Natural killer cell (primary cell): Measurements from ENCODE around the gene KRT27. TPM values are rescaled to one million over a fixed set of nuclear protein-coding genes. Genes with fewer than 3 reads are reported as not detected.
A peak's percentile ranks its signal among the peaks of the same experiment; 100 is the strongest.

ENCODE experiments used
- ATAC-seq, 3 donors: fragments of 150-1000 bp in 2 of 3; fragments of 200-7000 bp in 1 of 3; cut with Tn5 transposase; 1 replicate in 1 of 3; 2 replicates in 2 of 3; pipeline ENCODE4 v1.10.0; 2021; ENCODE audit warnings: mild to moderate bottlenecking in 2 of 3, moderate library complexity in 2 of 3
- DNase-seq, 2 donors: peaks; one replicate each; pipeline versions ENCODE4 v3.0.0 to v3.0.0-alpha.2; 2013 to 2021; ENCODE audit warnings: mixed read lengths in 1 of 2
- H3K27ac ChIP-seq: one replicate; pipeline ENCODE4 v1.5.1; 2013; ENCODE audit warnings: mild to moderate bottlenecking, low read length
- H3K27me3 ChIP-seq: one replicate; pipeline ENCODE4 v1.6.1; 2013; ENCODE audit warnings: low read length; ENCODE audit not compliant: control insufficient read depth, insufficient read depth
- H3K36me3 ChIP-seq: one replicate; pipeline ENCODE4 v1.6.1; 2013; ENCODE audit warnings: low read length; ENCODE audit not compliant: control insufficient read depth, insufficient read depth
- H3K4me1 ChIP-seq: one replicate; pipeline ENCODE4 v1.6.1; 2013; ENCODE audit warnings: low read length; ENCODE audit not compliant: control insufficient read depth, insufficient read depth
- H3K4me3 ChIP-seq: one replicate; pipeline ENCODE4 v1.5.1; 2013; ENCODE audit warnings: low read length
- H3K9me3 ChIP-seq: one replicate; pipeline ENCODE4 v1.6.1; 2013; ENCODE audit warnings: low read length; ENCODE audit not compliant: control insufficient read depth, insufficient read depth
- H3K27ac Mint-ChIP-seq, 2 donors: one replicate each; pipeline ENCODE4 v1.8.0; 2022; ENCODE audit warnings: mild to moderate bottlenecking in 2 of 2, mixed read lengths in 2 of 2, moderate library complexity in 1 of 2
- H3K27me3 Mint-ChIP-seq, 2 donors: one replicate each; pipeline ENCODE4 v1.8.0; 2022; ENCODE audit warnings: low read depth in 2 of 2, mixed read lengths in 2 of 2
- H3K36me3 Mint-ChIP-seq: one replicate; pipeline ENCODE4 v1.8.0; 2022; ENCODE audit warnings: mixed read lengths
- H3K4me1 Mint-ChIP-seq, 2 donors: one replicate each; pipeline ENCODE4 v1.8.0; 2022; ENCODE audit warnings: mixed read lengths in 2 of 2
- H3K4me3 Mint-ChIP-seq: one replicate; pipeline ENCODE4 v1.8.0; 2022; ENCODE audit warnings: mild to moderate bottlenecking, moderate library complexity, mixed read lengths
- H3K9me3 Mint-ChIP-seq, 2 donors: one replicate each; pipeline ENCODE4 v1.8.0; 2022; ENCODE audit warnings: mixed read lengths in 2 of 2
- CTCF ChIP-seq: fragments of 200-600 bp; IDR thresholded peaks from one replicate; pipeline ENCODE4 v1.8.0; 2022; ENCODE audit warnings: antibody characterized with exemption
- WGBS: methylation state at CpG from one replicate; pipeline ENCODE4 v1.1.7; 2013; ENCODE audit warnings: missing lambda C conversion rate; ENCODE audit not compliant: insufficient coverage; 5-methylcytosine and 5-hydroxymethylcytosine counted together
- intact Hi-C: fragments of 100-400 bp; cut with micrococcal nuclease; formaldehyde crosslinking; loops from one replicate; pipeline ENCODE4 v1.14.2; 2022
- total RNA-seq, 4 donors: library from RNA; stranded (reverse); fragments of 120-200 nt in 1 of 4; gene quantifications; one replicate each; pipeline versions ENCODE4 v1.2.3 to v1.2.4, GENCODE V29; 2013 to 2022

Gene KRT27
- total RNA-seq, 3 donors from 2014 or later (not counting 1 experiment from before 2014, with no cell fraction given): not detected

DNA sequence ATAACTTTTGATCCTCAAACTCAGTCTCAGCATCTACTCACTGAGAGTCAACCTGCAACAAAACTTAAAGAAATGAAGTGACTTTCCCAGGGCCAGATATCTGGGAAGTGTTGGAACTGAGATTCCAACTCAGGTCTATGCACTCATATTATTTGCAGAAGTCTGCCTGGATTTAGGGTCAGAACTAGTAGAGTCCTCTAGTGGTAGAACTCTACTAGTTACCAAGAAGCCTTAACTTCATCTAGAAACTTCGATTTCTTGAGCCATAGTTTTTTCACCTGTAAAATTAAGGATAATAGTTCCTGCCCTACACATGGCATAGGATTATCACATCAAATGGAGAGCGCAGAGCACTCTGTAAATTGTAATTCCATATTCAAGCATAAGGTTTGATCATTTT, 55.4 kb downstream of the KRT27 start:
- H3K9me3 ChIP-seq: no peaks in the 10 kb centered on the region
- H3K27me3 Mint-ChIP-seq: peaks cover 27 to 47% of the 10 kb centered on the region in 2 donors
- no peak overlapping the region for H3K27ac Mint-ChIP-seq
- no peaks in the 10 kb centered on the region for H3K36me3 Mint-ChIP-seq
- DNase-seq (peak in 1 of 2 donors; percentile 40), ATAC-seq (no peak)
- no peaks in the 10 kb centered on the region for H3K4me1 ChIP-seq
- WGBS: 78% methylated on average over 1 of the region's 2 CpGs
- no peaks in the 10 kb centered on the region for H3K36me3 ChIP-seq
- H3K27ac ChIP-seq: no peak overlapping the region
- no peak overlapping the region for H3K4me3 Mint-ChIP-seq
- TF ChIP-seq CTCF: no peak
- no peaks in the 10 kb centered on the region for H3K4me1 Mint-ChIP-seq
- H3K27me3 ChIP-seq: no peaks in the 10 kb centered on the region
- H3K9me3 Mint-ChIP-seq: no peaks in the 10 kb centered on the region
- intact Hi-C loops: no loop called here
- no peak overlapping the region for H3K4me3 ChIP-seq

Other genes starting within 250 kb of the KRT27 start
- 1 to 10 TPM; 3.2 to 8.0 (median 6.6) TPM for gene CCR7, start 217.1 kb downstream of the KRT27 start, total RNA-seq
- 100 to 1,000 TPM in 2 of 3 donors, 10 to 100 TPM in 1; 87.8 to 102 (median 101) TPM for gene SMARCE1, start 134.7 kb downstream of the KRT27 start, total RNA-seq
- gene KRT222, start 117.4 kb downstream of the KRT27 start, total RNA-seq: not detected
- gene KRT24, start 78.8 kb downstream of the KRT27 start, total RNA-seq: not detected
- gene KRT25, start 27.2 kb downstream of the KRT27 start, total RNA-seq: not detected
- not detected for gene KRT26, start 10.3 kb downstream of the KRT27 start, total RNA-seq
- gene KRT28, start 17.4 kb upstream of the KRT27 start, total RNA-seq: not detected
- gene KRT10, start 40.1 kb upstream of the KRT27 start, total RNA-seq: 10 to 100 TPM; 23.6 to 35.9 (median 25.5) TPM
- not detected for gene KRT12, start 84.7 kb upstream of the KRT27 start, total RNA-seq
- not detected for gene KRT20, start 102.7 kb upstream of the KRT27 start, total RNA-seq
- under 1 TPM in 1 of 3 donors, not detected in 2; 0.83 TPM for gene KRT23, start 155.1 kb upstream of the KRT27 start, total RNA-seq
- not detected for gene KRT39, start 184.4 kb upstream of the KRT27 start, total RNA-seq
- gene KRT40, start 201.8 kb upstream of the KRT27 start, total RNA-seq: not detected
- gene KRTAP3-3, start 211.6 kb upstream of the KRT27 start, total RNA-seq: not detected
- not detected for gene KRTAP3-2, start 217.4 kb upstream of the KRT27 start, total RNA-seq
- not detected for gene KRTAP3-1, start 226.6 kb upstream of the KRT27 start, total RNA-seq
- not detected for gene KRTAP1-5, start 244.7 kb upstream of the KRT27 start, total RNA-seq
- gene KRTAP1-4, start 247.6 kb upstream of the KRT27 start, total RNA-seq: not detected